Activated CD4-positive, alpha-beta T cell treated with anti-CD3 and anti-CD28 coated beads, Interleukin-2, amount 50 U/mL, for 1 hour (primary cell): ENCODE results near the gene FHOD3.

Experiments used
- DNase-seq: peaks from one replicate; pipeline ENCODE4 v3.0.0-alpha.2; 2020

Gene FHOD3

GRCh38 chr18:36323421-36323820 lies 25.9 kb downstream of the FHOD3 start:
- DNase-seq = no peak

- no peak for DNase-seq
Observed at GRCh38 chr18:36325846-36326245, 28.3 kb downstream of the FHOD3 start.

GRCh38 chr18:36326771-36327170 lies 29.3 kb downstream of the FHOD3 start:
- DNase-seq = no peak

- no peak for DNase-seq
Observed at GRCh38 chr18:36327352-36328316, 30.1 kb downstream of the FHOD3 start.

- DNase-seq = no peak
Observed at GRCh38 chr18:36328385-36328858, 30.9 kb downstream of the FHOD3 start.

- DNase-seq = no peak
Observed at GRCh38 chr18:36328916-36329315, 31.4 kb downstream of the FHOD3 start.

- no peak for DNase-seq
Observed at GRCh38 chr18:36329684-36330434, 32.3 kb downstream of the FHOD3 start.

GRCh38 chr18:36330435-36331052 lies 33.0 kb downstream of the FHOD3 start:
- DNase-seq = no peak

GRCh38 chr18:36331521-36331971 lies 34.0 kb downstream of the FHOD3 start:
- DNase-seq = no peak

GRCh38 chr18:36333414-36333813 lies 35.9 kb downstream of the FHOD3 start:
- DNase-seq = no peak

GRCh38 chr18:36334798-36335197 lies 37.3 kb downstream of the FHOD3 start:
- no peak for DNase-seq

GRCh38 chr18:36335476-36336279 lies 38.2 kb downstream of the FHOD3 start:
- DNase-seq = no peak

GRCh38 chr18:36337679-36338402 lies 40.3 kb downstream of the FHOD3 start:
- no peak for DNase-seq

- no peak for DNase-seq
Observed at GRCh38 chr18:36338403-36338933, 41.0 kb downstream of the FHOD3 start.

- DNase-seq = no peak
Observed at GRCh38 chr18:36340246-36340645, 42.7 kb downstream of the FHOD3 start.

- DNase-seq = no peak
Observed at GRCh38 chr18:36341944-36342343, 44.4 kb downstream of the FHOD3 start.

- DNase-seq = no peak
Observed at GRCh38 chr18:36348331-36348730, 50.8 kb downstream of the FHOD3 start.

GRCh38 chr18:36348971-36349417 lies 51.5 kb downstream of the FHOD3 start:
- no peak for DNase-seq

GRCh38 chr18:36349552-36349951 lies 52.0 kb downstream of the FHOD3 start:
- no peak for DNase-seq

- DNase-seq = no peak
Observed at GRCh38 chr18:36350251-36350651, 52.7 kb downstream of the FHOD3 start.

GRCh38 chr18:36350839-36351469 lies 53.4 kb downstream of the FHOD3 start:
- no peak for DNase-seq
